Measurements from ENCODE around the gene ACTA2. TPM values are rescaled to one million over a fixed set of nuclear protein-coding genes. Genes with fewer than 3 reads are reported as not detected.
A peak's percentile ranks its signal among the peaks of the same experiment; 100 is the strongest.

Gene ACTA2
- total RNA-seq, 3 donors from 2014 or later (not counting 1 experiment from before 2014, with no cell fraction given) = 5.0 to 13.1 (median 7.4) TPM

DNA sequence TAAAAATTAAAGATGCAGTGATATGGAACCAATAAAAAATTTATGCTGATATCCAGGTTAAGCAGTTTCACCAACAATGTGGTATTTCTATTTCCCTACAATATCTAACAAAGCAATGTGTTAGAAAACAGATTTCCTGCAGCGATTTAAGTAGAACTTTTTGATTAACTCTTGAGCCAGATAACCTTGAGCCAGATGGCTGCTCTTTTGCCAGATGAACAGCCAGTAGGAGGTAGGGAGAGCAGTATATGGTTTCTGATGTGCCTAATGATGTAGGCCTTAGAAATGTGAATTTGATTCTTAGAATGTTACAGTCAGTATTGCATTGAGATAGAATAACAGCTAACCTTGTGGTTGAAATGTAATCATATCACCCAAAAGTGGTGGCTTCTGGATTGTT, 41.5 kb downstream of the ACTA2 start:
- Mint-ChIP-seq H3K36me3 (peaks cover 15% of the 10 kb centered on the region), H3K4me1 (no peaks in the 10 kb centered on the region), H3K27ac (no peak overlapping the region), H3K4me3 (no peak overlapping the region), H3K27me3 (ENCODE audit: low read depth in 2 of 2) (no peaks in the 10 kb centered on the region), H3K9me3 (no peaks in the 10 kb centered on the region)
- Histone ChIP-seq H3K36me3 (ENCODE audit: control insufficient read depth, insufficient read depth, low read length) (peaks cover 71% of the 10 kb centered on the region), H3K4me3 (ENCODE audit: low read length) (no peak overlapping the region), H3K27me3 (ENCODE audit: control insufficient read depth, insufficient read depth, low read length) (no peaks in the 10 kb centered on the region), H3K4me1 (ENCODE audit: control insufficient read depth, insufficient read depth, low read length) (no peaks in the 10 kb centered on the region), H3K27ac (ENCODE audit: low read length) (no peak overlapping the region), H3K9me3 (ENCODE audit: control insufficient read depth, insufficient read depth, low read length) (no peaks in the 10 kb centered on the region)
- DNase-seq (no peak), ATAC-seq (no peak)
- 100% methylated on average over 1 of the region's 1 CpG for WGBS (ENCODE audit: insufficient coverage)
- intact Hi-C loops (cut with micrococcal nuclease) = no loop called here
- TF ChIP-seq, protein P1, sequence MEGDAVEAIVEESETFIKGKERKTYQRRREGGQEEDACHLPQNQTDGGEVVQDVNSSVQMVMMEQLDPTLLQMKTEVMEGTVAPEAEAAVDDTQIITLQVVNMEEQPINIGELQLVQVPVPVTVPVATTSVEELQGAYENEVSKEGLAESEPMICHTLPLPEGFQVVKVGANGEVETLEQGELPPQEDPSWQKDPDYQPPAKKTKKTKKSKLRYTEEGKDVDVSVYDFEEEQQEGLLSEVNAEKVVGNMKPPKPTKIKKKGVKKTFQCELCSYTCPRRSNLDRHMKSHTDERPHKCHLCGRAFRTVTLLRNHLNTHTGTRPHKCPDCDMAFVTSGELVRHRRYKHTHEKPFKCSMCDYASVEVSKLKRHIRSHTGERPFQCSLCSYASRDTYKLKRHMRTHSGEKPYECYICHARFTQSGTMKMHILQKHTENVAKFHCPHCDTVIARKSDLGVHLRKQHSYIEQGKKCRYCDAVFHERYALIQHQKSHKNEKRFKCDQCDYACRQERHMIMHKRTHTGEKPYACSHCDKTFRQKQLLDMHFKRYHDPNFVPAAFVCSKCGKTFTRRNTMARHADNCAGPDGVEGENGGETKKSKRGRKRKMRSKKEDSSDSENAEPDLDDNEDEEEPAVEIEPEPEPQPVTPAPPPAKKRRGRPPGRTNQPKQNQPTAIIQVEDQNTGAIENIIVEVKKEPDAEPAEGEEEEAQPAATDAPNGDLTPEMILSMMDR (IDR thresholded peaks at IDR 0.05) = no peak

DNA sequence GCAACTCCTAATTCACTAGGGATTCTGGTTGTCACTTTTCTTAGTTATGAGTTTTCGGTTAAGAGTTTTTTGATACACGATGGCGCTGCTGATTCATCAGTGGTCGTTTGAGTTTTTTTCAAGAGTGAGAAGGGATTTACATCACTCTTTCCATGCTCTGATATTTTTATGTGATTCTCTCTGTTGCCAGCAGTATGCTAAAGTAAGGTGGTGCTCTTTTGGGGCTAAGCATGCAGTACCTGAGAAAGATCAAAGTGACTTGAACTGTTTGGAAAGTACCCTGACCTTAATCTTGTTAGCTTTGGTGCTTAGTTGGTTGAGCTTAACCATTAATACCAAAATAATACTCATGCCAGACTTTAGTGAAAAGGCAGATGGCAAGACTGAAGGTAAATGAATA, 44.4 kb downstream of the ACTA2 start:
- no peaks in the 10 kb centered on the region for H3K9me3 ChIP-seq (ENCODE audit: control insufficient read depth, insufficient read depth, low read length)
- TF ChIP-seq, protein P1 (IDR thresholded peaks at IDR 0.05) = no peak
- no peaks in the 10 kb centered on the region for H3K4me1 Mint-ChIP-seq
- no peak overlapping the region for H3K4me3 Mint-ChIP-seq
- H3K36me3 Mint-ChIP-seq = peaks cover 22% of the 10 kb centered on the region
- H3K36me3 ChIP-seq (ENCODE audit: control insufficient read depth, insufficient read depth, low read length) = peaks cover 81% of the 10 kb centered on the region
- H3K9me3 Mint-ChIP-seq = no peaks in the 10 kb centered on the region
- ATAC-seq (no peak), DNase-seq (peak in 1 of 2 donors; percentile 29)
- intact Hi-C loops (cut with micrococcal nuclease) = no loop called here
- no peaks in the 10 kb centered on the region for H3K27me3 Mint-ChIP-seq (ENCODE audit: low read depth in 2 of 2)
- no peaks in the 10 kb centered on the region for H3K27me3 ChIP-seq (ENCODE audit: control insufficient read depth, insufficient read depth, low read length)
- no peak overlapping the region for H3K27ac Mint-ChIP-seq
- H3K27ac ChIP-seq (ENCODE audit: low read length) = no peak overlapping the region
- no peaks in the 10 kb centered on the region for H3K4me1 ChIP-seq (ENCODE audit: control insufficient read depth, insufficient read depth, low read length)
- no peak overlapping the region for H3K4me3 ChIP-seq (ENCODE audit: low read length)
- WGBS (ENCODE audit: insufficient coverage) = 83% methylated on average over 4 of the region's 4 CpGs

DNA sequence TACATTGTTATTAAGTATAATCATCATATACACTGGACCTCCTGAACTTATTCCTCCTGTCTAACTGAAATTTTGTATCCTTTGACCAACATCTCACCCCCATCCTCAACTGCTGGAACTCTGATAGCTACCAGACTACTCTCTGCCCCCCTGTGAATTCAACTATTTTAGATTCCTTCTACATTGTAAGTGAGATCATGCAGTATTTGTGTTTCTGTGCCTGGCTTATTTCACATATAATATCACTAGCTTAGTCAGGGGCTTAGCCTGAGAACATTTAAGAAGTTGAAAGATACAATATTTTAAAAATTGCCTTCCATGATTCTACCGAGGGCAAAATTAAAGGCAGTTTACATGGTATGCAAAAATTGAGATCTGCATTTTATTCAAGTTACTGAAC, 45.7 kb downstream of the ACTA2 start:
- H3K4me1 ChIP-seq (ENCODE audit: control insufficient read depth, insufficient read depth, low read length) = peaks cover 7% of the 10 kb centered on the region
- Mint-ChIP-seq H3K4me3 (no peak overlapping the region), H3K4me1 (peaks cover 2 to 3% of the 10 kb centered on the region in 2 donors), H3K9me3 (no peaks in the 10 kb centered on the region), H3K27ac (no peak overlapping the region), H3K27me3 (ENCODE audit: low read depth in 2 of 2) (no peaks in the 10 kb centered on the region), H3K36me3 (peaks cover 24% of the 10 kb centered on the region)
- no peaks in the 10 kb centered on the region for H3K27me3 ChIP-seq (ENCODE audit: control insufficient read depth, insufficient read depth, low read length)
- H3K27ac ChIP-seq (ENCODE audit: low read length) = no peak overlapping the region
- TF ChIP-seq, protein P1 (IDR thresholded peaks at IDR 0.05) = no peak
- no peak overlapping the region for H3K4me3 ChIP-seq (ENCODE audit: low read length)
- no peaks in the 10 kb centered on the region for H3K9me3 ChIP-seq (ENCODE audit: control insufficient read depth, insufficient read depth, low read length)
- 83% methylated on average over 1 of the region's 1 CpG for WGBS (ENCODE audit: insufficient coverage)
- H3K36me3 ChIP-seq (ENCODE audit: control insufficient read depth, insufficient read depth, low read length) = peaks cover 82% of the 10 kb centered on the region
- ATAC-seq = no peak
- intact Hi-C loops (cut with micrococcal nuclease) = no loop called here
- no peak for DNase-seq

DNA sequence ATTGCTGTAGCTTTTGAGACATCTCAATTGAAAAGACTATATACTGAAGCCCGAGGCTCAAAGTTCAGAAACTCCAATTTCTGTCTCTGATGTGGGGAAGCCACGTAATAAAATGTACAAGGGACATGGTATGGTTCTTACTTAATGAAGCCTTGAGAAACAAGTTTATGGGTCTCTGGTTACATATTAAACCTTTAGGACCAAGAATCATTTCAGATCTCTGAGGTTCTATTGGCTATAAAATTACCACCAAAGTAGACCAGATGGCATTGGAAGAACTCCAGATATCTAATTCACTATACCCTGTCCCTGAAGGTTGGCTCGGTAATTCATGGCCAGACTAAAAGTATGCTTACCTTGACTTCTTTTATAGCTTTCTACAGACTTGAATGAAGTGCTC, 48.9 kb downstream of the ACTA2 start:
- ATAC-seq = no peak
- Histone ChIP-seq H3K4me1 (ENCODE audit: control insufficient read depth, insufficient read depth, low read length) (peaks cover 10% of the 10 kb centered on the region), H3K9me3 (ENCODE audit: control insufficient read depth, insufficient read depth, low read length) (no peaks in the 10 kb centered on the region), H3K36me3 (ENCODE audit: control insufficient read depth, insufficient read depth, low read length) (peaks cover 63% of the 10 kb centered on the region), H3K4me3 (ENCODE audit: low read length) (no peak overlapping the region), H3K27ac (ENCODE audit: low read length) (no peak overlapping the region), H3K27me3 (ENCODE audit: control insufficient read depth, insufficient read depth, low read length) (no peaks in the 10 kb centered on the region)
- DNase-seq = no peak
- Mint-ChIP-seq H3K4me1 (peaks cover 22 to 25% of the 10 kb centered on the region in 2 donors), H3K4me3 (no peak overlapping the region), H3K27me3 (ENCODE audit: low read depth in 2 of 2) (no peaks in the 10 kb centered on the region), H3K36me3 (peaks cover 21% of the 10 kb centered on the region), H3K9me3 (no peaks in the 10 kb centered on the region), H3K27ac (no peak overlapping the region)
- TF ChIP-seq, protein P1 (IDR thresholded peaks at IDR 0.05) = no peak
- 93% methylated on average over 3 of the region's 3 CpGs for WGBS (ENCODE audit: insufficient coverage)
- intact Hi-C loops (cut with micrococcal nuclease) = no loop called here
